ENCODE results near the gene SMIM13.
A peak's percentile ranks its signal among the peaks of the same experiment; 100 is the strongest.
"Not testable (repeated sequence)": the region's sequence is repeated elsewhere in the genome, so short reads cannot be mapped to it uniquely, and the experiment has no call there.

Gene SMIM13

GRCh38 chr6:11085758-11086435 lies 7.7 kb upstream of the SMIM13 start:
- no peak for DNase-seq

GRCh38 chr6:11087141-11087812 lies 6.4 kb upstream of the SMIM13 start:
- DNase-seq: not testable (repeated sequence)

- no peak for DNase-seq
These were observed 3.9 kb upstream of the SMIM13 start for GRCh38 chr6:11089695-11090094.

GRCh38 chr6:11091141-11091540 lies 2.5 kb upstream of the SMIM13 start:
- not testable (repeated sequence) for DNase-seq

- DNase-seq: no peak
These were observed 812 bp upstream of the SMIM13 start for GRCh38 chr6:11092668-11093375.

- no peak for DNase-seq
These were observed 333 bp upstream of the SMIM13 start for GRCh38 chr6:11093376-11093625.

- DNase-seq: peak; percentile 68
These were observed 797 bp downstream of the SMIM13 start for GRCh38 chr6:11094411-11094851.

GRCh38 chr6:11094941-11095340 lies 1.3 kb downstream of the SMIM13 start:
- no peak for DNase-seq

GRCh38 chr6:11096109-11096508 lies 2.5 kb downstream of the SMIM13 start:
- peak; percentile 6 for DNase-seq

GRCh38 chr6:11097476-11097875 lies 3.8 kb downstream of the SMIM13 start:
- no peak for DNase-seq

GRCh38 chr6:11098004-11098403 lies 4.4 kb downstream of the SMIM13 start:
- DNase-seq: no peak

- DNase-seq: no peak
These were observed 7.8 kb downstream of the SMIM13 start for GRCh38 chr6:11101417-11101816.

- DNase-seq: no peak
These were observed 9.4 kb downstream of the SMIM13 start for GRCh38 chr6:11103065-11103464.

GRCh38 chr6:11108726-11109125 lies 15.1 kb downstream of the SMIM13 start:
- DNase-seq: no peak

GRCh38 chr6:11110921-11111768 lies 17.5 kb downstream of the SMIM13 start, which contains the start of gene ERVFRD-1:
Gene ERVFRD-1 (minus strand): TSS chr6:11111725. CDS start chr6:11105310, 6,415 bp downstream.
- no peak for DNase-seq

- DNase-seq: no peak
These were observed 18.3 kb downstream of the SMIM13 start for GRCh38 chr6:11111769-11112437.

GRCh38 chr6:11113038-11113437 lies 19.4 kb downstream of the SMIM13 start:
- DNase-seq: no peak

- DNase-seq: peak; percentile 37
These were observed 22.3 kb downstream of the SMIM13 start for GRCh38 chr6:11115808-11116536.

GRCh38 chr6:11120271-11121005 lies 26.8 kb downstream of the SMIM13 start:
- DNase-seq: peak; percentile 71

GRCh38 chr6:11121851-11122250 lies 28.2 kb downstream of the SMIM13 start:
- no peak for DNase-seq

- no peak for DNase-seq
These were observed 28.7 kb downstream of the SMIM13 start for GRCh38 chr6:11122380-11122779.
